ENCODE results near the gene TRMT11. TPM values are rescaled to one million over a fixed set of nuclear protein-coding genes. Genes with fewer than 3 reads are reported as not detected.

TRMT11 gene
- polyA plus RNA-seq, 1 of the 3 experiments (the other 2 are of a cell fraction): 15.0 TPM

DNA sequence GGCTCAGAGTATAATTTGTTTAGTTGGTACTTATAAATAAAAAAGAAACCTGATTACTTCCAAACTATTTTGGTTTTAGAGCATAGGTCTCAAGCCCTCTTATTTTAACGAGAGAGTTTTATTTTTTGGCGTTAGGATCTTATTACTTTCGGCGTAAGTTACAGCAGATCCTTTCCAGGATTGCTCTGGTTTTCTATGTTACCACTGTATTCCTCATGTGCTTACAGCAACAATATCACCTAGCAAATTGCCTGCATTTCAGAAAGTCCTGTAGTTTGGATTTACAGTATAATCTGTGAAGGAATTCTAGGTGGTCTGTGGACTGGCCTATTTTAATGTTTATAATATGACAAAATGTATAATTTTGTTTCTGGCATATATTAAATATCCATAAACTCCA is 54.1 kb downstream of the TRMT11 start:
- no peaks in the 10 kb centered on the region for H3K9me3 ChIP-seq
- no peak overlapping the region for H3K9ac ChIP-seq
- H3K27me3 ChIP-seq (ENCODE audit: insufficient read depth): no peaks in the 10 kb centered on the region
- no peak overlapping the region for H3K4me3 ChIP-seq (ENCODE audit: low read depth in 2 of 2, low read length in 1 of 2)
- no peak for TF ChIP-seq JUND (IDR thresholded peaks at IDR 0.05)
- no peak for TF ChIP-seq CHD2 (IDR thresholded peaks at IDR 0.05; ENCODE audit: low read length, partially characterized antibody)
- TF ChIP-seq MXI1 (IDR thresholded peaks at IDR 0.05; ENCODE audit: low read depth, low read length): no peak
- no peak for TF ChIP-seq FOSL2 (IDR thresholded peaks at IDR 0.05; ENCODE audit: borderline replicate concordance, low read depth)
- H3K4me2 ChIP-seq: no peak overlapping the region
- peak overlapping the region in 1 of 2 experiments; percentile 20; a peak in 1 of 4 replicates for H3K27ac ChIP-seq (ENCODE audit: low read depth in 2 of 2, low read length in 1 of 2)
- no peaks in the 10 kb centered on the region for H3K9me2 ChIP-seq
- peaks cover 13% of the 10 kb centered on the region for H3F3A ChIP-seq (replicated peaks; ENCODE audit: insufficient read depth)
- DNase-seq: no peak
- H3K36me3 ChIP-seq (replicated peaks in 1 of 2; ENCODE audit: control insufficient read depth in 1 of 2, insufficient read depth in 2 of 2, low read length in 1 of 2): peaks cover 22 to 53% of the 10 kb centered on the region in 2 experiments
- WGBS (ENCODE audit: low lambda C conversion rate): 89% methylated on average over 4 of the region's 4 CpGs
- POLR2A ChIA-PET: no interaction called here
- H3K79me2 ChIP-seq (ENCODE audit: insufficient read depth): no peaks in the 10 kb centered on the region
- no peaks in the 10 kb centered on the region for H4K20me1 ChIP-seq (ENCODE audit: insufficient read depth)
- CTCF ChIA-PET: interaction anchor here (0.8 to 1.0 kb wide), 2 partner anchors 382 to 434 kb away, joined by 3 read pairs; no protein-coding TSS in a partner anchor
- 0 out of 4 replicates have a peak, but pooled peaks cover 0 to 9% of the 10 kb centered on the region in 2 experiments for H3K4me1 ChIP-seq (ENCODE audit: control insufficient read depth in 1 of 2, insufficient read depth in 2 of 2, low read depth in 1 of 2, low read length in 1 of 2)
- H2AFZ ChIP-seq (ENCODE audit: low read depth): no peak overlapping the region

- Histone ChIP-seq H3K9me2 (no peaks in the 10 kb centered on the region), H3K27me3 (ENCODE audit: insufficient read depth) (no peaks in the 10 kb centered on the region), H3K79me2 (ENCODE audit: insufficient read depth) (no peaks in the 10 kb centered on the region), H3K9me3 (no peaks in the 10 kb centered on the region), H3K4me2 (no peak overlapping the region), H3K27ac (ENCODE audit: low read depth in 2 of 2, low read length in 1 of 2) (peak overlapping the region in 1 of 2 experiments; percentile 20; a peak in 1 of 4 replicates), H3K4me1 (ENCODE audit: control insufficient read depth in 1 of 2, insufficient read depth in 2 of 2, low read depth in 1 of 2, low read length in 1 of 2) (0 out of 4 replicates have a peak, but pooled peaks cover 0 to 9% of the 10 kb centered on the region in 2 experiments), H3F3A (replicated peaks; ENCODE audit: insufficient read depth) (peaks cover 13% of the 10 kb centered on the region), H3K9ac (no peak overlapping the region), H3K4me3 (ENCODE audit: low read depth in 2 of 2, low read length in 1 of 2) (no peak overlapping the region), H4K20me1 (ENCODE audit: insufficient read depth) (no peaks in the 10 kb centered on the region), H3K36me3 (replicated peaks in 1 of 2; ENCODE audit: control insufficient read depth in 1 of 2, insufficient read depth in 2 of 2, low read length in 1 of 2) (peaks cover 22 to 50% of the 10 kb centered on the region in 2 experiments), H2AFZ (ENCODE audit: low read depth) (no peak overlapping the region)
- 85% methylated on average over 1 of the region's 1 CpG for WGBS (ENCODE audit: low lambda C conversion rate)
- DNase-seq: no peak
- POLR2A ChIA-PET: no interaction called here
- CTCF ChIA-PET: interaction anchor here (0.8 kb wide), 1 partner anchor 433 kb away, joined by 3 read pairs; no protein-coding TSS in a partner anchor
- no peak for TF ChIP-seq POLR2AphosphoS5 (IDR thresholded peaks at IDR 0.05; ENCODE audit: low read depth, low read length)
- 0 out of 2 replicates have a peak, but pooled peaks have one; percentile 8 for TF ChIP-seq JUND (IDR thresholded peaks at IDR 0.05)
These were observed 54.5 kb downstream of the TRMT11 start for GRCh38 chr6:126040826-126041225.

DNA sequence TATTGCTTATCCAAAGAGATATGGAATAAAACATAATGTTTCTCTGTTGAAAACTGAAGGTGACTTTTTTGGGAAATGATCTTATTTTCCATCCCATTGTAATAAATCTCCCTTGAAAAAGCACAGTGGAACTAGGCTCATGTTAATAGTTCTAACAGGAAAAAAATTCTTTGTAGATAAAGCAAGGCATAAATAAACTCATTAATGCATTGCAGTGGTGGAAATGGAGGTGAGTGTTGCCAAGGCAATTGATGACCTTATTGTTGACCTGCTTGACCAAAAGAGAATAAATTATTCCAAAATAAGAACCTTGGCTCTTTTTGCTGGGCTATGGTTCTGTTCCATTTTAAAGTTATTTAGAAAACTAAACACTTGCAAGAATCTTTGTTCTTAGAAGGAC is 55.2 kb downstream of the TRMT11 start:
- no peak for DNase-seq
- ChIA-PET CTCF (interaction anchor here (0.8 kb wide), 1 partner anchor 432 kb away, joined by 3 read pairs; no protein-coding TSS in a partner anchor), POLR2A (no interaction called here)
- Histone ChIP-seq H3F3A (replicated peaks; ENCODE audit: insufficient read depth) (peaks cover 13% of the 10 kb centered on the region), H3K9ac (no peak overlapping the region), H3K4me1 (ENCODE audit: control insufficient read depth in 1 of 2, insufficient read depth in 2 of 2, low read depth in 1 of 2, low read length in 1 of 2) (0 out of 4 replicates have a peak, but pooled peaks cover 0 to 9% of the 10 kb centered on the region in 2 experiments), H3K27ac (ENCODE audit: low read depth in 2 of 2, low read length in 1 of 2) (no peak overlapping the region), H3K36me3 (replicated peaks in 1 of 2; ENCODE audit: control insufficient read depth in 1 of 2, insufficient read depth in 2 of 2, low read length in 1 of 2) (peaks cover 22 to 50% of the 10 kb centered on the region in 2 experiments), H3K79me2 (ENCODE audit: insufficient read depth) (no peaks in the 10 kb centered on the region), H3K4me3 (ENCODE audit: low read depth in 2 of 2, low read length in 1 of 2) (no peak overlapping the region), H2AFZ (ENCODE audit: low read depth) (no peak overlapping the region), H3K4me2 (no peak overlapping the region), H3K9me3 (no peaks in the 10 kb centered on the region), H4K20me1 (ENCODE audit: insufficient read depth) (no peaks in the 10 kb centered on the region), H3K9me2 (no peaks in the 10 kb centered on the region), H3K27me3 (ENCODE audit: insufficient read depth) (no peaks in the 10 kb centered on the region)
- TF ChIP-seq FOXJ3 (CRISPR knock-in tag; IDR thresholded peaks at IDR 0.05): no peak
- no peak for TF ChIP-seq EZH2phosphoT487 (IDR thresholded peaks at IDR 0.05; ENCODE audit: borderline replicate concordance, low read depth)
- TF ChIP-seq ELF1 (IDR thresholded peaks at IDR 0.05): no peak
- TF ChIP-seq CTCF (IDR thresholded peaks at IDR 0.05): no peak
- TF ChIP-seq NFIC (IDR thresholded peaks at IDR 0.05; ENCODE audit: borderline replicate concordance): no peak
- no peak for TF ChIP-seq JUND (IDR thresholded peaks at IDR 0.05)
- no peak for TF ChIP-seq SIN3A (IDR thresholded peaks at IDR 0.05; ENCODE audit: borderline replicate concordance, low read depth, low read length)
- TF ChIP-seq CHD2 (IDR thresholded peaks at IDR 0.05; ENCODE audit: low read length, partially characterized antibody): no peak
- TF ChIP-seq POLR2AphosphoS5 (IDR thresholded peaks at IDR 0.05; ENCODE audit: low read depth, low read length): no peak
